H9 (cell line): ENCODE measurements around the gene DPH7. TPM values are rescaled to one million over a fixed set of nuclear protein-coding genes. Genes with fewer than 3 reads are reported as not detected.

Source experiments
- DNase-seq: peaks from one replicate; pipeline ENCODE4 v3.0.0-alpha.2; 2017
- H2AFZ ChIP-seq: one replicate; pipeline ENCODE4 v1.6.1; 2013; ENCODE audit warnings: mild to moderate bottlenecking, low read length, control low read depth, moderate library complexity
- H2AK5ac ChIP-seq: 2 replicates; pipeline ENCODE4 v1.6.1; 2013; ENCODE audit warnings: low read length, control low read depth, mixed read lengths; ENCODE audit not compliant: insufficient read length
- H2BK120ac ChIP-seq: one replicate; pipeline ENCODE4 v1.6.1; 2013; ENCODE audit warnings: low read depth, mild to moderate bottlenecking, low read length, control low read depth, inconsistent platforms; ENCODE audit not compliant: poor library complexity, severe bottlenecking
- H2BK12ac ChIP-seq: 2 replicates; pipeline ENCODE4 v1.6.1; 2013; ENCODE audit warnings: low read length, control low read depth, mixed read lengths, low read depth; ENCODE audit not compliant: insufficient read length
- H2BK15ac ChIP-seq: 2 replicates; pipeline ENCODE4 v1.6.1; 2013; ENCODE audit warnings: low read depth, low read length, control low read depth
- H2BK20ac ChIP-seq: one replicate; pipeline ENCODE4 v1.6.1; 2013; ENCODE audit warnings: low read depth, mild to moderate bottlenecking, low read length, control low read depth, inconsistent platforms; ENCODE audit not compliant: poor library complexity, severe bottlenecking
- H2BK5ac ChIP-seq: 2 replicates; pipeline ENCODE4 v1.6.1; 2013; ENCODE audit warnings: low read length, control low read depth, mixed read lengths; ENCODE audit not compliant: insufficient read length
- H3K14ac ChIP-seq: 2 replicates; pipeline ENCODE4 v1.6.1; 2013; ENCODE audit warnings: low read length, control low read depth; ENCODE audit not compliant: insufficient read depth
- H3K18ac ChIP-seq: 2 replicates; pipeline ENCODE4 v1.6.1; 2013; ENCODE audit warnings: low read depth, mild to moderate bottlenecking, mixed read lengths, low read length, control low read depth; ENCODE audit not compliant: insufficient read length
- H3K23ac ChIP-seq: 2 replicates; pipeline ENCODE4 v1.6.1; 2013; ENCODE audit warnings: low read length, control low read depth, mixed read lengths, low read depth; ENCODE audit not compliant: insufficient read length
- H3K23me2 ChIP-seq: 2 replicates; pipeline ENCODE4 v1.6.1; 2013; ENCODE audit warnings: low read depth, mild to moderate bottlenecking, mixed read lengths, low read length, control low read depth; ENCODE audit not compliant: insufficient read length, poor library complexity, severe bottlenecking
- H3K27ac ChIP-seq: 2 replicates; pipeline ENCODE4 v1.5.1; 2013; ENCODE audit warnings: low read length, control low read depth, mixed read lengths, low read depth; ENCODE audit not compliant: insufficient read length
- H3K27me3 ChIP-seq: 2 replicates; pipeline ENCODE4 v1.6.1; 2013; ENCODE audit warnings: low read length, control low read depth, inconsistent platforms; ENCODE audit not compliant: insufficient read depth
- H3K4ac ChIP-seq: 2 replicates; pipeline ENCODE4 v1.6.1; 2013; ENCODE audit warnings: low read depth, mild to moderate bottlenecking, control low read depth, inconsistent platforms, low read length, moderate library complexity
- H3K4me1 ChIP-seq: 2 replicates; pipeline ENCODE4 v1.6.1; 2013; ENCODE audit warnings: low read length, control low read depth, inconsistent platforms; ENCODE audit not compliant: insufficient read depth
- H3K4me2 ChIP-seq: 2 replicates; pipeline ENCODE4 v1.6.1; 2013; ENCODE audit warnings: low read length, control low read depth, mixed read lengths; ENCODE audit not compliant: insufficient read length, insufficient read depth
- H3K56ac ChIP-seq: 2 replicates; pipeline ENCODE4 v1.6.1; 2013; ENCODE audit warnings: low read depth, mild to moderate bottlenecking, mixed read lengths, low read length, control low read depth; ENCODE audit not compliant: insufficient read length
- H3K79me1 ChIP-seq: 2 replicates; pipeline ENCODE4 v1.6.1; 2013; ENCODE audit warnings: low read depth, mild to moderate bottlenecking, moderate library complexity, low read length, control low read depth, inconsistent platforms; ENCODE audit not compliant: insufficient read depth, poor library complexity, severe bottlenecking
- H3K79me2 ChIP-seq: 2 replicates; pipeline ENCODE4 v1.6.1; 2013; ENCODE audit warnings: low read length, control low read depth, inconsistent platforms; ENCODE audit not compliant: insufficient read depth
- H3K9ac ChIP-seq: 2 replicates; pipeline ENCODE4 v1.6.1; 2013; ENCODE audit warnings: low read length, control low read depth, mixed read lengths; ENCODE audit not compliant: insufficient read length; ENCODE audit errors: extremely low read depth
- H3K9me3 ChIP-seq: one replicate; pipeline ENCODE4 v1.6.1; 2013; ENCODE audit warnings: low read depth, low read length, inconsistent platforms; ENCODE audit not compliant: control insufficient read depth
- H3T11ph ChIP-seq: one replicate; pipeline ENCODE4 v1.6.1; 2013; ENCODE audit warnings: mild to moderate bottlenecking, low read length, control low read depth, inconsistent platforms
- H4K20me1 ChIP-seq: one replicate; pipeline ENCODE4 v1.6.1; 2013; ENCODE audit not compliant: control insufficient read depth, insufficient read length, insufficient read depth
- H4K5ac ChIP-seq: 2 replicates; pipeline ENCODE4 v1.6.1; 2013; ENCODE audit warnings: low read depth, mild to moderate bottlenecking, mixed read lengths, low read length, control low read depth; ENCODE audit not compliant: insufficient read length
- H4K8ac ChIP-seq: replicated peaks from 2 replicates; pipeline ENCODE4 v1.6.1; 2013; ENCODE audit warnings: low read length, control low read depth, mixed read lengths, low read depth; ENCODE audit not compliant: insufficient read length
- H4K91ac ChIP-seq: 2 replicates; pipeline ENCODE4 v1.6.1; 2013; ENCODE audit warnings: low read depth, mild to moderate bottlenecking, moderate library complexity, mixed read lengths, low read length, control low read depth; ENCODE audit not compliant: insufficient read length
- H3K27ac Mint-ChIP-seq, 3 experiments: 2 replicates in 2 of 3; 3 replicates in 1 of 3; pipeline ENCODE4 v1.8.0; 2020 to 2021; ENCODE audit warnings: mixed read lengths in 3 of 3, mild to moderate bottlenecking in 1 of 3, moderate library complexity in 1 of 3
- H3K27me3 Mint-ChIP-seq: 2 replicates; pipeline ENCODE4 v1.8.0; 2021; ENCODE audit warnings: low read depth, mild to moderate bottlenecking, moderate library complexity, mixed read lengths
- H3K36me3 Mint-ChIP-seq, 3 experiments: 2 replicates in 2 of 3; 3 replicates in 1 of 3; pipeline ENCODE4 v1.8.0; 2020 to 2021; ENCODE audit warnings: low read depth in 3 of 3, mixed read lengths in 3 of 3; ENCODE audit not compliant: insufficient read depth in 1 of 3
- H3K4me1 Mint-ChIP-seq, 2 experiments: 2 replicates each; pipeline ENCODE4 v1.8.0; 2020; ENCODE audit warnings: mixed read lengths in 2 of 2
- H3K4me3 Mint-ChIP-seq, 2 experiments: 2 replicates in 1 of 2; 3 replicates in 1 of 2; pipeline ENCODE4 v1.8.0; 2020 to 2021; ENCODE audit warnings: mild to moderate bottlenecking in 2 of 2, mixed read lengths in 2 of 2, moderate library complexity in 1 of 2
- H3K9me3 Mint-ChIP-seq, 2 experiments: 2 replicates in 1 of 2; 3 replicates in 1 of 2; pipeline ENCODE4 v1.8.0; 2020; ENCODE audit warnings: mild to moderate bottlenecking in 2 of 2, mixed read lengths in 2 of 2, moderate library complexity in 1 of 2
- CTCF ChIP-seq: fragments of 200-600 bp; sonication (generic); conservative IDR thresholded peaks from 3 replicates; pipeline ENCODE4 v1.8.0; 2021; ENCODE audit warnings: antibody characterized with exemption, mild to moderate bottlenecking
- WGBS: extraction: QIAGEN DNeasy Blood & Tissue Kit; methylation state at CpG from one replicate; pipeline ENCODE4 v1.1.7; 2013; ENCODE audit warnings: missing lambda C conversion rate, low lambda C conversion rate, mixed read lengths; ENCODE audit not compliant: insufficient read length; ENCODE audit errors: extremely low coverage; 5-methylcytosine and 5-hydroxymethylcytosine counted together
- total RNA-seq: library from RNA; stranded (reverse); gene quantifications from 2 replicates; pipeline ENCODE4 v1.2.1, GENCODE V29; 2021

DPH7 gene
- total RNA-seq, 1 experiment from 2014 or later = 51.3 TPM

- no peak overlapping the region for H2BK5ac ChIP-seq
- H3K9ac ChIP-seq = no peak overlapping the region
- H2BK20ac ChIP-seq = no peak overlapping the region
- H3K4me1 ChIP-seq = no peaks in the 10 kb centered on the region; the same call in 1 of the 2 replicates
- H3K18ac ChIP-seq = no peak overlapping the region
- H3T11ph ChIP-seq = no peak overlapping the region
- TF ChIP-seq CTCF = no peak
- H3K23me2 ChIP-seq = peaks cover 7% of the 10 kb centered on the region
- H2BK12ac ChIP-seq = no peak overlapping the region
- peaks cover 24% of the 10 kb centered on the region for H3K27me3 Mint-ChIP-seq
- H4K91ac ChIP-seq = no peak overlapping the region
- H3K9me3 ChIP-seq = no peaks in the 10 kb centered on the region
- 0 out of 2 replicates have a peak, but pooled peaks cover 2% of the 10 kb centered on the region for H3K79me2 ChIP-seq
- H3K14ac ChIP-seq = no peak overlapping the region
- no peak overlapping the region for H2BK15ac ChIP-seq
- H3K23ac ChIP-seq = no peak overlapping the region
- H3K27me3 ChIP-seq = no peaks in the 10 kb centered on the region; the same call in 1 of the 2 replicates
- H3K4me1 Mint-ChIP-seq = peaks cover 28 to 41% of the 10 kb centered on the region in 2 experiments
- no peaks in the 10 kb centered on the region for H3K79me1 ChIP-seq
- no peaks in the 10 kb centered on the region for H4K20me1 ChIP-seq
- H3K9me3 Mint-ChIP-seq = no peaks in the 10 kb centered on the region
- H4K5ac ChIP-seq = no peak overlapping the region
- no peak overlapping the region for H3K27ac Mint-ChIP-seq
- H3K27ac ChIP-seq = no peak overlapping the region
- peak overlapping the region; percentile 69 to 81 for H3K4me3 Mint-ChIP-seq
- H3K4me2 ChIP-seq = no peak overlapping the region
- DNase-seq = no peak
- H2AK5ac ChIP-seq = no peak overlapping the region
- H3K36me3 Mint-ChIP-seq = no peaks in the 10 kb centered on the region; a peak in 2 of 7 replicates
- H2BK120ac ChIP-seq = no peak overlapping the region
- no peak overlapping the region for H2AFZ ChIP-seq
- no peak overlapping the region for H4K8ac ChIP-seq
- H3K4ac ChIP-seq = no peak overlapping the region
- no peak overlapping the region for H3K56ac ChIP-seq
- WGBS = no CpG with 5 or more reads among the region's 17 CpGs
Observed at GRCh38 chr9:137607141-137607857, 28.6 kb upstream of the DPH7 start.
